Tibial artery (tissue), 4 donors: ENCODE data around the gene ABCB8.

ENCODE experiments used
- DNase-seq, 2 donors: peaks; one replicate each; pipeline ENCODE4 v3.0.0-alpha.2; 2019
- H3K27ac ChIP-seq, 2 donors: fragments of 200-600 bp; sonication (generic) in 1 of 2; 1 replicate in 1 of 2; 2 replicates in 1 of 2; pipeline ENCODE4 v1.5.1; 2018 to 2019; ENCODE audit warnings: mild to moderate bottlenecking in 1 of 2
- H3K27me3 ChIP-seq, 2 donors: fragments of 200-600 bp; sonication (generic) in 1 of 2; one replicate each; pipeline versions ENCODE4 v1.5.1 to v1.6.0; 2016 to 2019
- H3K36me3 ChIP-seq, 3 donors: fragments of 200-600 bp; sonication (generic) in 2 of 3; one replicate each; pipeline ENCODE4 v1.5.1; 2016 to 2019; ENCODE audit warnings: mild to moderate bottlenecking in 2 of 3
- H3K4me1 ChIP-seq, 4 donors: fragments of 200-600 bp; sonication (generic) in 2 of 4; 1 replicate in 3 of 4; 2 replicates in 1 of 4; pipeline ENCODE4 v1.5.1; 2016 to 2019
- H3K4me3 ChIP-seq, 2 donors: fragments of 200-600 bp; sonication (generic) in 1 of 2; 1 replicate in 1 of 2; 2 replicates in 1 of 2; pipeline ENCODE4 v1.5.1; 2018 to 2019; ENCODE audit warnings: mild to moderate bottlenecking in 2 of 2
- H3K9me3 ChIP-seq, 3 donors: fragments of 200-600 bp; sonication (generic) in 1 of 3; one replicate each; pipeline ENCODE4 v1.5.1; 2016 to 2019
- CTCF ChIP-seq, 2 experiments: fragments of 200-600 bp in 1 of 2; fragments of 450-650 bp in 1 of 2; IDR thresholded peaks; one replicate each; pipeline ENCODE4 v1.5.1; 2017 to 2019; ENCODE audit warnings: antibody characterized with exemption in 2 of 2, mild to moderate bottlenecking in 1 of 2, moderate library complexity in 1 of 2
- intact Hi-C: fragments of 100-400 bp; cut with DNase I; formaldehyde crosslinking; loops from one replicate; pipeline ENCODE4 v1.15.0; 2023; ENCODE audit warnings: low total_unique reads

The ABCB8 gene

GRCh38 chr7:151069841-151070573 is 41.8 kb downstream of the ABCB8 start:
- H3K27me3 ChIP-seq = no peaks in the 10 kb centered on the region
- DNase-seq = no peak
- no peaks in the 10 kb centered on the region for H3K4me1 ChIP-seq
- peaks cover 88 to 100% (median 98%) of the 10 kb centered on the region in 3 donors for H3K36me3 ChIP-seq
- no peaks in the 10 kb centered on the region for H3K9me3 ChIP-seq
- intact Hi-C loops = no loop called here
- H3K4me3 ChIP-seq = no peak overlapping the region
- H3K27ac ChIP-seq = no peak overlapping the region
- TF ChIP-seq CTCF (IDR thresholded peaks at IDR 0.05) = no peak

DNA sequence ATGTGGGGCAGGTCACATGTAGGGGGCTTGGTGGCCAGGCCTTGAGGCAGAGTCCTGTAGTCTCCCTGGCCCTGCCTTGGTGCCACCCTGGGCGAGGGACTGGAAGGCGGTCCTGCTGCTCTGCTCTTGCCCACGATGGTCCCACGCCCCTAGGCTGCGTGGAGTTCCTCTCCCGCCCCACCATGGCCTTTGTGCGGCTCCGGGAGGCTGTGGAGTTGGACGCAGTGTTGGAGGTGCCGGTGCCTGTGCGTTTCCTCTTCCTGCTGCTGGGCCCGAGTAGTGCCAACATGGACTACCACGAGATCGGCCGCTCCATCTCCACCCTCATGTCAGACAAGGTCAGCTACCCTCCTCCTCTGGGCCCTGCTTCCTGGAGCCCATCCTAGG is 42.3 kb downstream of the ABCB8 start:
- no peaks in the 10 kb centered on the region for H3K9me3 ChIP-seq

GRCh38 chr7:151071032-151071866 is 43.0 kb downstream of the ABCB8 start:
- no peak for DNase-seq
- Histone ChIP-seq H3K27me3 (no peaks in the 10 kb centered on the region), H3K4me3 (no peak overlapping the region), H3K36me3 (peaks cover 78 to 100% (median 98%) of the 10 kb centered on the region in 3 donors), H3K27ac (no peak overlapping the region), H3K9me3 (no peaks in the 10 kb centered on the region), H3K4me1 (no peaks in the 10 kb centered on the region)
- no peak for TF ChIP-seq CTCF (IDR thresholded peaks at IDR 0.05)
- intact Hi-C loops = no loop called here

More for the DNA sequence above, 42.3 kb downstream of the ABCB8 start:
- H3K27ac ChIP-seq = no peak overlapping the region
- DNase-seq = no peak
- intact Hi-C loops = no loop called here
- peaks cover 85 to 100% (median 98%) of the 10 kb centered on the region in 3 donors for H3K36me3 ChIP-seq
- H3K27me3 ChIP-seq = no peaks in the 10 kb centered on the region
- H3K4me1 ChIP-seq = no peaks in the 10 kb centered on the region
- H3K4me3 ChIP-seq = no peak overlapping the region
- TF ChIP-seq CTCF (IDR thresholded peaks at IDR 0.05) = no peak

DNA sequence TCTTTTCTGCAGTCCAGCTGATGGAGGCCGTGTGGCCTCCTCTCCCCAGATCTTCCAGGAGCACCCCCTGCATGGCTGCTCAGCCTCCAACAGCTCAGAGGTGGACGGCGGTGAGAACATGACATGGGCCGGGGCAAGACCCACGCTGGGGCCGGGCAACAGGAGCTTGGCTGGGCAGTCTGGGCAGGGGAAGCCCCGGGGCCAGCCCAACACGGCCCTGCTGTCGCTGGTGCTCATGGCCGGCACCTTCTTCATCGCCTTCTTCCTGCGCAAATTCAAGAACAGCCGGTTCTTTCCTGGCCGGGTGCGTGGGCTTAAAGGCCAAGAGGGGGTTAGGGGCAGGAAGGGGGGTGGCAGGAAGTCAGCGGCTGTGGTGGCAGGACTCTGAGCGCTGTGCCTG is 45.7 kb downstream of the ABCB8 start:
- H3K27ac ChIP-seq = no peak overlapping the region
- no peak overlapping the region for H3K4me3 ChIP-seq
- peaks cover 56 to 87% (median 85%) of the 10 kb centered on the region in 3 donors for H3K36me3 ChIP-seq
- H3K4me1 ChIP-seq = peaks cover 0 to 26% (median 11%) of the 10 kb centered on the region in 4 donors
- no peak for TF ChIP-seq CTCF (IDR thresholded peaks at IDR 0.05)
- no peak for DNase-seq
- no peaks in the 10 kb centered on the region for H3K27me3 ChIP-seq
- intact Hi-C loops = no loop called here
- no peaks in the 10 kb centered on the region for H3K9me3 ChIP-seq

DNA sequence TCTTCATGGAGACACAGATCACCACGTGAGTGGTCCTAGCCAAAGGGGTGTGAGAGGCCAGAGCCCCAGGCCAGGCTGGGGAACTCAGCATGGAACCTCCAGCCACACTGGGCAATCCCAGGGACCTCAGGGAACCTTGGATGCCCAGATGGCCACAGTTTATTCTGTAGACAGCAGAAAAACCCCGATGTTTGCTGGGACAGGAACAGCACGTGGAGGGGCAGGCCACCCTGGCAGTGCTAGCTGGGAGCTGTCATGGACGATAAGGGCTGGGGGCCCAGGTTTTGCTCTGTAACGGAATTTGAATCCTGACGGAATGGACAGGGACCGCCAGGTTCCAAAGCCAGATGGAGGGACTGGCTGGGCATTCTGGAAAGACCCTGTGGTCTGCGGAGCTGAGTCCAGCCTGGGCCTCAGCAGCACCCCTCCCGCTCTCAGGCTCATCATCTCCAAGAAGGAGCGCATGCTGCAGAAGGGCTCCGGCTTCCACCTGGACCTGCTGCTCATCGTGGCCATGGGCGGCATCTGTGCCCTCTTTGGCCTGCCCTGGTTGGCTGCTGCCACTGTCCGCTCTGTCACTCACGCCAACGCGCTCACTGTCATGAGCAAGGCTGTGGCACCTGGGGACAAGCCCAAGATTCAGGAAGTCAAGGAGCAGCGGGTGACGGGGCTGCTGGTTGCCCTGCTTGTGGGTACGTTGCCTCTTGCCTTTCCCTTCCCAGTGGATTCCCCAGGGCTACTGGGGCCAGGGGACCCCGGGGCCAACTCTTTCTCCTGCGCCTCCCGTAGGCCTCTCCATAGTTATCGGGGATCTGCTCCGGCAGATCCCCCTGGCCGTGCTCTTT is 46.8 kb downstream of the ABCB8 start:
- Histone ChIP-seq H3K27ac (no peak overlapping the region), H3K36me3 (peaks cover 46 to 77% (median 74%) of the 10 kb centered on the region in 3 donors), H3K9me3 (no peaks in the 10 kb centered on the region), H3K4me3 (no peak overlapping the region), H3K27me3 (no peaks in the 10 kb centered on the region), H3K4me1 (peaks cover 0 to 36% (median 21%) of the 10 kb centered on the region in 4 donors)
- intact Hi-C loops = no loop called here
- no peak for DNase-seq
- no peak for TF ChIP-seq CTCF (IDR thresholded peaks at IDR 0.05)
